Stomach smooth muscle (tissue), 2 donors: Measurements from ENCODE around the gene ATP10B.

Experiments
- H3K27ac ChIP-seq: one replicate; pipeline ENCODE4 v1.7.0; 2013; ENCODE audit warnings: mild to moderate bottlenecking, low read length, inconsistent platforms
- H3K27me3 ChIP-seq, 2 donors: one replicate each; pipeline ENCODE4 v1.7.0; 2013; ENCODE audit warnings: low read length in 2 of 2; ENCODE audit not compliant: insufficient read depth in 2 of 2, control insufficient read depth in 1 of 2
- H3K36me3 ChIP-seq, 2 donors: one replicate each; pipeline ENCODE4 v1.7.0; 2013; ENCODE audit warnings: low read length in 2 of 2; ENCODE audit not compliant: control insufficient read depth in 2 of 2, insufficient read depth in 2 of 2
- H3K4me1 ChIP-seq: one replicate; pipeline ENCODE4 v1.7.0; 2013; ENCODE audit warnings: low read length; ENCODE audit not compliant: control insufficient read depth, insufficient read depth
- H3K4me3 ChIP-seq, 2 donors: one replicate each; pipeline ENCODE4 v1.7.0; 2013; ENCODE audit warnings: low read length in 2 of 2
- H3K9ac ChIP-seq, 2 donors: one replicate each; pipeline ENCODE4 v1.7.0; 2013; ENCODE audit warnings: low read length in 2 of 2, mild to moderate bottlenecking in 1 of 2
- H3K9me3 ChIP-seq, 2 donors: one replicate each; pipeline ENCODE4 v1.7.0; 2013; ENCODE audit warnings: low read length in 2 of 2; ENCODE audit not compliant: control insufficient read depth in 2 of 2
- donor health status: healthy.
- donor health status: Pancreatic carcinoma.

ATP10B gene

DNA sequence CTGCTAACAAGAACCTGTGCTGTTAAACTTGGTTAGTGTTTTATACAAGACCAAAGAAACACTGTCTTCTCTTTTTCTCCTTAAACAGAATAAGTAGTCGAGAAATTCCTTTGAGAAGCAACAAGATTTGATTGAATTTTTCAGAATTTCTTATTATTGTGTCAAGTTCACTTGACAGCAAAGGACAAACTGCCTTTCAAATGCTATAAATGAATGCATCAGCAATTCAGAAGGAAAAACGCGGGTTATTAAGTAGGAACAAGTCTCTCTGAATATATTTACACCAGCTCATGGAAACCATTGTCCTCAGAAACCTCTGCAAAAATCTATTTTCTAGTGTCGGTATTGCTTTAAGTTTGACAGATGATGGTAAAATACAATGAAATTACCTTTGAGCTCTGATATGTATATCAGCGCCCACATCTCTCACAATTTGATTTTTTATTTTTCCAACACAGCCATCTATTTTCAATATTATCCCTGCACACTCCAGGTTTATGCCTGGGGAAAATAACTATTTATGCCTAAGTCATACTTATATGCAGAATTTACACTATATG lies 4.4 kb downstream of the ATP10B start:
- Histone ChIP-seq H3K36me3 (no peaks in the 10 kb centered on the region), H3K9ac (no peak overlapping the region)

DNA sequence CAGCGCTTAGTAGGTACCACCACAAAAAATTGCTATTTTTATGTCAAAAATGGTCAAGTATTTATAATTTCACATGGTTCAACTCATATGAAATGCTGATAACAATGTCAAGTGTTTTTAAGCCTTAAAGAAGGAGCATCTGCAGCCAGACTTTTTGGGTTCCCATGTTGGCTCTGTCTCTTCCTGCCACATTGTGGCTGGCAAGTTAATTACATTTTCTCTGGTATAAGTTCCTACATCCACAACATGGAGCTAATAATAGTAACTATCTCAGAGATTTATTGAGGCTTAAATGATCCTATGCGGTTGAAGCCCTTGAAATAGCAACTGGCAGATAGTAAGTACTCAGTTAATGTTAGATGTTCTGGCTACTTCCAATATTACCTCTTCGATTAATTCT lies 5.4 kb downstream of the ATP10B start:
- H3K36me3 ChIP-seq, result no peaks in the 10 kb centered on the region
- H3K9ac ChIP-seq, result no peak overlapping the region
- no peaks in the 10 kb centered on the region for H3K9me3 ChIP-seq
- no peak overlapping the region for H3K27ac ChIP-seq
- no peaks in the 10 kb centered on the region for H3K27me3 ChIP-seq
- H3K4me3 ChIP-seq, result no peak overlapping the region
- H3K4me1 ChIP-seq, result no peaks in the 10 kb centered on the region

More for the DNA sequence above, 4.4 kb downstream of the ATP10B start:
- H3K4me3 ChIP-seq, result no peak overlapping the region
- no peaks in the 10 kb centered on the region for H3K27me3 ChIP-seq
- no peaks in the 10 kb centered on the region for H3K9me3 ChIP-seq
- no peak overlapping the region for H3K27ac ChIP-seq
- H3K4me1 ChIP-seq, result no peaks in the 10 kb centered on the region

DNA sequence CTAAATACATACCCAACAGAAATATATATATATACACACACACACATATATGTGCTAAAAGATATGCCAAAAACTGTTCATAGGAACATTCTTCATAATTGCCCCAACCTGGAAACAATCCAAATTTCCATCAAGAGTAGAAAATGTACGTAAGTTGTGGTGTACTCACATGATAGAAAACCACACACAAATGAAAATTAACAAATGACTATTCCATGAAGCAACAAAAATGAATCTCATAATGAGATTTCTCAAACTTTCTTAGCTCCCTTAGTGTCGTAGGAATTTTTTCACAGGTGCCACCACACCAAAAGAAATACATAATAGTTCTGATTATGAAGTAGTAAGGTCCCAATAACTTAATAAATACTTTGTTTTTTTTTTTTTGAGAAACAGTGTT lies 7.8 kb downstream of the ATP10B start:
- Histone ChIP-seq H3K27me3 (no peaks in the 10 kb centered on the region), H3K36me3 (no peaks in the 10 kb centered on the region)

DNA sequence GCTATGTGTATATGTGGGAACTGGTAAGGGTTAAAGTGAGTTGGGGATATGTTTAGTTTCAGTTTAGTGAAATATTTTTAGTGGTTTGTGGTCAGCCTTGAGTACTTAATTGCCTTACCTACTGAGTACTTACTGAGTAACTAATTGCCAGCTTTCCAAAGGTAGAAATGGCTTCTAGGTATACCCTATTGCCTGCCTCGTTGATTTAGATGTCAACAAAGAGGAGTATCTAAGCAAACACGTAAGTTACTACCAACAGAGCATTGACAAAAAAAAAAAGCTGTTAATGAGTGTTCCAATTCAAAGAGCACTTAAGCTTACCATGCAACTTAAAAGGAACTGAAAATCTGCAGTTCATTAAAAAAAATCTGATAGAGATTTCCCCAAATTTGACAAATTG lies 8.8 kb downstream of the ATP10B start:
- H3K9me3 ChIP-seq, result no peaks in the 10 kb centered on the region
- no peaks in the 10 kb centered on the region for H3K4me1 ChIP-seq
- no peak overlapping the region for H3K27ac ChIP-seq
- no peaks in the 10 kb centered on the region for H3K36me3 ChIP-seq
- no peaks in the 10 kb centered on the region for H3K27me3 ChIP-seq
- no peak overlapping the region for H3K9ac ChIP-seq
- no peak overlapping the region for H3K4me3 ChIP-seq

More for the DNA sequence above, 7.8 kb downstream of the ATP10B start:
- Histone ChIP-seq H3K4me1 (no peaks in the 10 kb centered on the region), H3K9ac (no peak overlapping the region), H3K27ac (no peak overlapping the region), H3K9me3 (no peaks in the 10 kb centered on the region), H3K4me3 (no peak overlapping the region)

DNA sequence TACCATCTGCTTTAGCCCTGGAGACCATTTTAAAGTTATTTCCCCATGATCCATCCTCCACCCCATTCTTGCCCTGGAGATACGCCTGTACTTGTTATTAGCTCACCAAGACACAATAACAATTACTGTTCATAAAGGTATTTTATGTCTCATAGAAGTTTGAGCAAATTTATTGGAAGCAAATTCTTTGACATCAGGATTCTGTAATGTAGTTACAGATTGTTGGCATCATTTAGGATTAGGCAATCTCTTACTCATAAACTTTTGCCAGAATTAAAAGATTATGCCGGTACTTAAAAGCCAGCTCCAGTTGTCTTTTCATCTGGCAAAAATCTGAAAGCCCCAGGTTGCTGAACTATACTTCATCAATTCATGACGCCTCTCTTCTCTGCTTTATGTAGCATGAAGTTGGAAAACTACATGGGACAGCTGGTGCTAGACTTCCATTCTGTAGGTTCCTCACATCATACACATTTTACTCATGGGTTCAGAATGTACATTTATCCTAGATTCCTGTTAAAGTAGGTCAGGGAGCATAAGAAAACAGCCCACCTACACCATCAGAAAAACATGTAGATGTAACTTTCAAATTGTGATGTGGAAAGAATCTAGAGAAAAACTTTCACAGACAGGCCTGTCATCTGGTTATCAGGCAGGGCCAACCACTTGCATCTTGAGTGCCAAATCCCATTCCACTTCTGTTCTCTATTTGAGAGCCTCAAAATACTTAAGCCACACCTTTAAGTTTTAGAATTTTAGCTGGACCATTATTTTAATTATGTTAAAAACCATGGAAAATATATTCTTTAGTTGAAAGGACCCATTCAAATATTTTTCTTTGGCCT lies 14.0 kb downstream of the ATP10B start:
- H3K4me1 ChIP-seq, result no peaks in the 10 kb centered on the region
- H3K9ac ChIP-seq, result no peak overlapping the region
- H3K27me3 ChIP-seq, result no peaks in the 10 kb centered on the region
- H3K27ac ChIP-seq, result no peak overlapping the region
- no peaks in the 10 kb centered on the region for H3K36me3 ChIP-seq
- no peaks in the 10 kb centered on the region for H3K9me3 ChIP-seq
- H3K4me3 ChIP-seq, result no peak overlapping the region

DNA sequence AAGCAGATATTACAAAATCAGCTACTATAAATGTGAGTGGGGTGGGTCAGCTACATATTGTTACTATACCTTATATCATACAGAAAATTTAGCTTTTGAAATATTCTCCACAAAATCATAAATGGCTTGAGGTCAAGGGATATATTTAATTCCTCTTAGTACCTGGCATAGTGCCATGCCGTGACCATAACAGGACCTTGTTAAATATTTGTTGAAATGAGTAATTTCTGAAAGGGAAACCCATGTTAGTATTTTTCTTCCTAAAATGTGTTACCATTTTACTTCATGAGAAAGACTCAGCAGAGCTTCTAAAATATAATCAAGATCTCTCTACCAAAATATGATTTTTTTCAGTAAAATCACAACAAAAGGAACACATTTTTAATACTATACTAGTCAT lies 14.8 kb downstream of the ATP10B start:
- Histone ChIP-seq H3K9me3 (peaks cover 0 to 4% of the 10 kb centered on the region in 2 donors), H3K9ac (no peak overlapping the region), H3K36me3 (no peaks in the 10 kb centered on the region), H3K4me3 (no peak overlapping the region), H3K27ac (no peak overlapping the region), H3K4me1 (no peaks in the 10 kb centered on the region), H3K27me3 (no peaks in the 10 kb centered on the region)

DNA sequence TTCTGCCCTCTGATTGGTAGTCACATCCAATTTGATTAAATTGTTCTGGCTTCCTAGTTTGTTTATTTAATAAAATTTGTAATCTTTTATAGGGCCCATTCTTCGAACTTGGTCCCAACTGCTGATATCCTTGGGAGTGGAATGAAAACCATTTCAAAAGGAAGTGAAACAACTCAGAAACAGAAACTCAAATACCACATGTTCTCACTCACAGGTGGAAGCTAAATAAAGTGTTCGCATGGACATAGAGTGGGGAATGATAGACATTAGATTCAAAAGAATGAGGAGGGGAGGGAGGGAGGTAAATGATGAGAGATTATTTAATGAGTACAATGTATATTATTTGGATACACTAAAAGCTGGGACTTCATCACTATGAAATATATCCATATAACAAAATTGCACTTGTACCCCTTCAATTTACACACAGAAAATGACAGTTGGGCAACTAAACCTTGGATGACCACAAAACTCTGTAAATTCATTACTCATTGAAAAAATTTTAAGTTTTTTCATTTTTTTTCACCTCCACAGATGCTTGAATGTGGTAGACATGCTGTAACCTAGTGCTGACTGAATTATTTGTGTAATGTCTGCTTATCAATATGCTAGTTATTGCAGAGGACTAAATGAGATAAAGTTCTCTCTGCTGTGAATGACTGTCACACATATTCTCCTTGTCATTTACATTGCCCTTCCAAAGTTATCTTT lies 16.0 kb downstream of the ATP10B start:
- no peak overlapping the region for H3K27ac ChIP-seq
- no peaks in the 10 kb centered on the region for H3K36me3 ChIP-seq
- no peaks in the 10 kb centered on the region for H3K27me3 ChIP-seq
- H3K9me3 ChIP-seq, result peaks cover 0 to 4% of the 10 kb centered on the region in 2 donors
- no peaks in the 10 kb centered on the region for H3K4me1 ChIP-seq
- H3K9ac ChIP-seq, result no peak overlapping the region
- H3K4me3 ChIP-seq, result no peak overlapping the region

DNA sequence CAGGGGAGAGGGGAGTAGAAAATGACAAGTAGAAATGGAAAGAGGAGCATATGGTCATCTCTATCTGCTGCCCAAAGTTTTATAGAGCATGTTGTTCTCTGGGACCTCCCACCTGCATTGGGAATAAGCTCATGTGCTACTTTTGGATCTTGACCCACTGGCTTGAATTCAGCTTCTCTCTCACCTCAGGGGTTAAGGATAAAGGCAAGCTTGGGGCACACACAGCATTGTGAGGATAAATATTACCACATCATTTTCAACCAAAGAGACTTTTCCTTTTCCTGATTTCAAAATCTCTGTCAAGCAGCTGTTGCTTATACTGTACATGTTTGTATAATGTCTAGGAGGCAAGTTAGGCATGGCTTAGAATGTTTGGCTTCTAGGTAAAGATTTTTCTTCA lies 16.6 kb downstream of the ATP10B start:
- Histone ChIP-seq H3K9me3 (peaks cover 0 to 4% of the 10 kb centered on the region in 2 donors), H3K27ac (no peak overlapping the region), H3K4me1 (no peaks in the 10 kb centered on the region), H3K9ac (no peak overlapping the region), H3K27me3 (no peaks in the 10 kb centered on the region), H3K4me3 (no peak overlapping the region), H3K36me3 (no peaks in the 10 kb centered on the region)

DNA sequence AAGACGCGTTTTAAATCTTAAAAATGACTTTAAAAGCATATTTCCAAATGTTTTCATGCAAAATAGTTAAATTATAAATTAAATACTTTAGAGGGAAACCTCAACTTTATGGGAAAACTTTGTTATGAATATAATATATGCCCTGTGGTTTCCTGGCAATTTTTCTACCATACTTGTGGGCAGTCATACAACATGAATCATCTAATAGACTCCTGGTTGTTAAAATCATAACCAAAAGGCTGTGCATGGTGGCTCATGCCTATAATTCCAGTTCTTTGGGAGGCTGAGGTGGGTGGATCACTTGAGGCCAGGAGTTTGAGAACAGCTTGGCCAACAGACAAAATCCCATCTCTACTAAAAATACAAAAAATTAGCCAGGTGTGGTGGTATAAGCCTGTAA lies 18.2 kb downstream of the ATP10B start:
- Histone ChIP-seq H3K4me1 (no peaks in the 10 kb centered on the region), H3K4me3 (no peak overlapping the region), H3K27me3 (no peaks in the 10 kb centered on the region), H3K9ac (no peak overlapping the region), H3K36me3 (no peaks in the 10 kb centered on the region), H3K27ac (no peak overlapping the region), H3K9me3 (peaks cover 0 to 4% of the 10 kb centered on the region in 2 donors)

DNA sequence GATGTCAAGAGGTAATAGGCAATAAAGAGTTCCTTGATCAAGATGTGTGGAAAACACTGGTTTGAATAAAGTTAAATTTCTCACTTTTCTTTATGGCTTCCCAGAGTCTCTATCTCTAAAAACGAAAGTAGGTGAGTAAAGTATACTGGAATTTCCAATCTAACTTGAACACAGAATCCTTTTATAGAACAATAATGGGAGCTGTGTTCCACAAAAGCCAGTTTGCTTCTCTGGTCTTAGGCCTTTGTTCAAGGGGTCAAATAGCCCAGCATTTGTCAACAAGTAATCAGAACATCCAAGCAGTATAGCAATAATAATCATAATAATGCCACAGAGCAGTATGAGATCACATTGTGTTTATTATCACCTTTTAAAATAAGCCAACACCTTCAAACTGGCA lies 20.2 kb downstream of the ATP10B start:
- Histone ChIP-seq H3K9ac (no peak overlapping the region), H3K9me3 (peaks cover 0 to 4% of the 10 kb centered on the region in 2 donors), H3K27ac (no peak overlapping the region), H3K4me3 (no peak overlapping the region), H3K27me3 (no peaks in the 10 kb centered on the region), H3K36me3 (no peaks in the 10 kb centered on the region), H3K4me1 (no peaks in the 10 kb centered on the region)
